Neutrophil (primary cell): ENCODE measurements around the gene EXOC6B.

ENCODE experiments used
- H3K27ac ChIP-seq: fragments of 200-600 bp; sonication (generic); 2 replicates; pipeline ENCODE4 v1.5.1; 2016; ENCODE audit warnings: mild to moderate bottlenecking, moderate library complexity
- H3K27me3 ChIP-seq: fragments of 200-600 bp; sonication (generic); 2 replicates; pipeline ENCODE4 v1.6.0; 2016; ENCODE audit warnings: mild to moderate bottlenecking
- H3K36me3 ChIP-seq: fragments of 200-600 bp; sonication (generic); 2 replicates; pipeline ENCODE4 v1.5.1; 2017
- H3K4me1 ChIP-seq, 2 experiments: fragments of 200-600 bp in 1 of 2; sonication (generic) in 1 of 2; 1 replicate in 1 of 2; 2 replicates in 1 of 2; pipeline versions ENCODE4 v1.5.1 to v1.6.1; 2013 to 2016; ENCODE audit warnings: low read depth in 1 of 2, low read length in 1 of 2, mild to moderate bottlenecking in 1 of 2, moderate library complexity in 1 of 2; ENCODE audit not compliant: control insufficient read depth in 1 of 2, insufficient read depth in 1 of 2
- H3K4me3 ChIP-seq, 2 experiments: fragments of 200-600 bp in 1 of 2; sonication (generic) in 1 of 2; 1 replicate in 1 of 2; 2 replicates in 1 of 2; pipeline ENCODE4 v1.5.1; 2013 to 2016; ENCODE audit warnings: low read depth in 1 of 2, low read length in 1 of 2, mild to moderate bottlenecking in 1 of 2, moderate library complexity in 1 of 2
- H3K9me3 ChIP-seq: fragments of 200-600 bp; sonication (generic); 2 replicates; pipeline ENCODE4 v1.5.1; 2016
- TF ChIP-seq, protein P1 (sequence below): fragments of 200-600 bp; sonication (generic); IDR thresholded peaks from 2 replicates; pipeline ENCODE4 v1.5.1; 2016; ENCODE audit warnings: antibody characterized with exemption

The EXOC6B gene

GRCh38 chr2:72779495-72779894 is 46.3 kb downstream of the EXOC6B start:
- Histone ChIP-seq H3K4me1 (no peaks in the 10 kb centered on the region), H3K36me3 (no peaks in the 10 kb centered on the region), H3K9me3 (no peaks in the 10 kb centered on the region), H3K27ac (no peak overlapping the region), H3K4me3 (no peak overlapping the region), H3K27me3 (peaks cover 6% of the 10 kb centered on the region)
- TF ChIP-seq, protein P1, sequence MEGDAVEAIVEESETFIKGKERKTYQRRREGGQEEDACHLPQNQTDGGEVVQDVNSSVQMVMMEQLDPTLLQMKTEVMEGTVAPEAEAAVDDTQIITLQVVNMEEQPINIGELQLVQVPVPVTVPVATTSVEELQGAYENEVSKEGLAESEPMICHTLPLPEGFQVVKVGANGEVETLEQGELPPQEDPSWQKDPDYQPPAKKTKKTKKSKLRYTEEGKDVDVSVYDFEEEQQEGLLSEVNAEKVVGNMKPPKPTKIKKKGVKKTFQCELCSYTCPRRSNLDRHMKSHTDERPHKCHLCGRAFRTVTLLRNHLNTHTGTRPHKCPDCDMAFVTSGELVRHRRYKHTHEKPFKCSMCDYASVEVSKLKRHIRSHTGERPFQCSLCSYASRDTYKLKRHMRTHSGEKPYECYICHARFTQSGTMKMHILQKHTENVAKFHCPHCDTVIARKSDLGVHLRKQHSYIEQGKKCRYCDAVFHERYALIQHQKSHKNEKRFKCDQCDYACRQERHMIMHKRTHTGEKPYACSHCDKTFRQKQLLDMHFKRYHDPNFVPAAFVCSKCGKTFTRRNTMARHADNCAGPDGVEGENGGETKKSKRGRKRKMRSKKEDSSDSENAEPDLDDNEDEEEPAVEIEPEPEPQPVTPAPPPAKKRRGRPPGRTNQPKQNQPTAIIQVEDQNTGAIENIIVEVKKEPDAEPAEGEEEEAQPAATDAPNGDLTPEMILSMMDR: no peak

GRCh38 chr2:72778410-72778809 is 47.4 kb downstream of the EXOC6B start:
- H3K36me3 ChIP-seq: no peaks in the 10 kb centered on the region
- TF ChIP-seq, protein P1: no peak
- peaks cover 7% of the 10 kb centered on the region for H3K27me3 ChIP-seq
- no peaks in the 10 kb centered on the region for H3K4me1 ChIP-seq
- H3K27ac ChIP-seq: no peak overlapping the region
- H3K4me3 ChIP-seq: no peak overlapping the region
- H3K9me3 ChIP-seq: no peaks in the 10 kb centered on the region

DNA sequence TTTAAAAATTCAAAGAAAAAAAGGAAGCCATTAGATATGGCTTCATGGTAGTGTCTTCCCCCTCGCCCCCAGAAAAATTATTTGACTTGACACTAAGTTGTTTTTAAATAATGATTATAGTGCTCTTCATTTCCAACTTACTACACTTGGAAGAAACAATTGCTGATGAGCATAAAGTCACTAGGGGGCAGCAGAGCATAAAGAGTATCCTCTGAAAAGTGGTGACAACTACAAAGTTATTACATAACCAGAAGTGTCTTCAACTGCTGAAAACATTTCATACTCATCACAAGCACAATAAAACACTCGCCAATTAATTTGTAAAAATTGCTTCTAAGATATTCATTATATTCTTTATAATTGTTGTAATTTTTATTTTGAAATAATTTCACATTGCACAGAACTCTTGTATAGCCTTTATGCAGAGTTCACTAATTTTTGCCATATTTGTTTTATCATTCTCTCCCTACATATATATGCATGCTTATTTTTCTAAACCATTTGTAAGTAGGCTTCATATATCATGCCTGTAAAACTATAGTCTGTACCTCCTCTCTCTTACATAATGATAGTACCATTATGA is 54.9 kb downstream of the EXOC6B start:
- H3K4me1 ChIP-seq: no peaks in the 10 kb centered on the region
- peaks cover 7% of the 10 kb centered on the region for H3K27me3 ChIP-seq
- no peaks in the 10 kb centered on the region for H3K36me3 ChIP-seq
- TF ChIP-seq, protein P1: peak; percentile 29
- H3K9me3 ChIP-seq: no peaks in the 10 kb centered on the region
- H3K27ac ChIP-seq: no peak overlapping the region
- no peak overlapping the region for H3K4me3 ChIP-seq

- no peak overlapping the region for H3K4me3 ChIP-seq
- no peaks in the 10 kb centered on the region for H3K9me3 ChIP-seq
- H3K27ac ChIP-seq: no peak overlapping the region
- TF ChIP-seq, protein P1: no peak
- no peaks in the 10 kb centered on the region for H3K27me3 ChIP-seq
- no peaks in the 10 kb centered on the region for H3K4me1 ChIP-seq
- no peaks in the 10 kb centered on the region for H3K36me3 ChIP-seq
Observed at GRCh38 chr2:72765997-72766609, 59.7 kb downstream of the EXOC6B start.

DNA sequence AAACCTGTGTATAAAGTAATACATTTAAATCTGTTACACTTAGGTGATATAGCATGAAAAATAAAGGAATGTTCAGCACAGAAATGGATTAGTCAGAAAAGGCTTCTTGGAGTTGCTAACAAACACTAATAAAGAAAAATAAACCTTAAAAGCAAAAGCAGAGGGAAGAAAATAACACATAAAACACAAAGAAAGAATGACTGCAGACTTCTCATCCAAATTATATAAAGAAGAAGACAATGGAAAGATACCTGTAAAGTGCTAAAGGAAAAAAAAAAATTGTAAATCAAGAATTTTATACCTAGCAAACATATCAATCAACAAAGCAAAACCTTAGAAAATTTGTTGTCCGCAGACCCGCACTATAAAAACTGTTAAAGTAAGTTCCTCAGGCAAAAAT is 63.6 kb downstream of the EXOC6B start:
- H3K27ac ChIP-seq: no peak overlapping the region
- H3K9me3 ChIP-seq: no peaks in the 10 kb centered on the region
- no peaks in the 10 kb centered on the region for H3K36me3 ChIP-seq
- no peak overlapping the region for H3K4me3 ChIP-seq
- no peaks in the 10 kb centered on the region for H3K27me3 ChIP-seq
- H3K4me1 ChIP-seq: no peaks in the 10 kb centered on the region
- TF ChIP-seq, protein P1: no peak
